HEK293 (cell line): ENCODE measurements around the gene INCA1.
A peak's percentile ranks its signal among the peaks of the same experiment; 100 is the strongest.

ENCODE experiments used
- REPIN1 ChIP-seq: fragments of 450-650 bp; formaldehyde crosslinking; IDR thresholded peaks from 2 replicates; pipeline ENCODE4 v1.5.1; 2017; ENCODE audit warnings: missing biosample characterization, missing genetic modification characterization, low read depth
- SP2 ChIP-seq: fragments of 450-650 bp; formaldehyde crosslinking; IDR thresholded peaks from 2 replicates; pipeline ENCODE4 v1.5.1; 2016; ENCODE audit warnings: missing biosample characterization, missing genetic modification characterization
- ZEB2 ChIP-seq: fragments of 450-650 bp; formaldehyde crosslinking; IDR thresholded peaks from 2 replicates; pipeline ENCODE4 v1.5.1; 2016; ENCODE audit warnings: missing biosample characterization, missing genetic modification characterization
- ZNF157 ChIP-seq: fragments of 450-650 bp; formaldehyde crosslinking; IDR thresholded peaks from 2 replicates; pipeline ENCODE4 v1.5.1; 2016; ENCODE audit warnings: missing biosample characterization, missing genetic modification characterization
- ZNF221 ChIP-seq: fragments of 450-650 bp; formaldehyde crosslinking; IDR thresholded peaks from 2 replicates; pipeline ENCODE4 v1.5.1; 2017; ENCODE audit warnings: missing biosample characterization, missing genetic modification characterization, borderline replicate concordance
- ZNF248 ChIP-seq: fragments of 450-650 bp; formaldehyde crosslinking; IDR thresholded peaks from 2 replicates; pipeline ENCODE4 v1.5.1; 2017; ENCODE audit warnings: missing biosample characterization, missing genetic modification characterization
- ZNF274 ChIP-seq, 2 experiments: fragments of 200-500 bp in 1 of 2; fragments of 450-650 bp in 1 of 2; sonication (Bioruptor generic) in 1 of 2; formaldehyde crosslinking in 1 of 2; IDR thresholded peaks; 2 replicates each; pipeline versions ENCODE4 v1.5.1 to v1.6.1; 2014 to 2016; ENCODE audit warnings: borderline replicate concordance in 1 of 2, inconsistent platforms in 1 of 2, low read length in 1 of 2, missing biosample characterization in 1 of 2, missing genetic modification characterization in 1 of 2
- ZNF558 ChIP-seq: fragments of 450-650 bp; formaldehyde crosslinking; IDR thresholded peaks from 2 replicates; pipeline ENCODE4 v1.5.1; 2016; ENCODE audit warnings: missing biosample characterization, missing genetic modification characterization
- ZNF624 ChIP-seq: fragments of 450-650 bp; formaldehyde crosslinking; IDR thresholded peaks from 2 replicates; pipeline ENCODE4 v1.5.1; 2017; ENCODE audit warnings: missing biosample characterization, missing genetic modification characterization
- ZNF626 ChIP-seq: fragments of 450-650 bp; sonication (Bioruptor Pico); formaldehyde crosslinking; IDR thresholded peaks from 2 replicates; pipeline ENCODE4 v1.5.1; 2018; ENCODE audit warnings: missing biosample characterization, missing genetic modification characterization, inconsistent platforms
- ZNF658 ChIP-seq: fragments of 450-650 bp; formaldehyde crosslinking; IDR thresholded peaks from 2 replicates; pipeline ENCODE4; 2016; ENCODE audit warnings: missing biosample characterization, missing genetic modification characterization
- ZNF660 ChIP-seq: fragments of 450-650 bp; IDR thresholded peaks from 2 replicates; pipeline ENCODE4 v1.5.1; 2018; ENCODE audit warnings: missing biosample characterization, mild to moderate bottlenecking, missing genetic modification characterization
- ZNF701 ChIP-seq: fragments of 450-650 bp; formaldehyde crosslinking; IDR thresholded peaks from 2 replicates; pipeline ENCODE4 v1.5.1; 2016; ENCODE audit warnings: missing biosample characterization, missing genetic modification characterization
- ZNF76 ChIP-seq: fragments of 450-650 bp; formaldehyde crosslinking; IDR thresholded peaks from 2 replicates; pipeline ENCODE4; 2016; ENCODE audit warnings: low read depth, missing biosample characterization, missing genetic modification characterization, borderline replicate concordance
- ZNF837 ChIP-seq: fragments of 450-650 bp; formaldehyde crosslinking; IDR thresholded peaks from 2 replicates; pipeline ENCODE4 v1.5.1; 2016; ENCODE audit warnings: missing biosample characterization, missing genetic modification characterization
- TF ChIP-seq, protein P1 (sequence below): fragments of 450-650 bp; formaldehyde crosslinking; IDR thresholded peaks from 2 replicates; pipeline ENCODE4 v1.5.1; 2016; ENCODE audit warnings: missing biosample characterization, missing genetic modification characterization, borderline replicate concordance
- TF ChIP-seq, protein P2 (sequence below): fragments of 450-650 bp; formaldehyde crosslinking; IDR thresholded peaks from 2 replicates; pipeline ENCODE4 v1.5.1; 2016; ENCODE audit warnings: missing biosample characterization, missing genetic modification characterization
- TF ChIP-seq, protein P3 (sequence below): fragments of 450-650 bp; formaldehyde crosslinking; IDR thresholded peaks from 2 replicates; pipeline ENCODE4 v1.5.1; 2016; ENCODE audit warnings: missing biosample characterization, missing genetic modification characterization
- TF ChIP-seq, protein P4 (sequence below): fragments of 450-650 bp; formaldehyde crosslinking; IDR thresholded peaks from 2 replicates; pipeline ENCODE4 v1.5.1; 2016; ENCODE audit warnings: missing biosample characterization, missing genetic modification characterization
- TF ChIP-seq, protein P5 (sequence below): fragments of 450-650 bp; formaldehyde crosslinking; IDR thresholded peaks from 2 replicates; pipeline ENCODE4 v1.5.1; 2017; ENCODE audit warnings: missing biosample characterization, missing genetic modification characterization

INCA1 gene

DNA sequence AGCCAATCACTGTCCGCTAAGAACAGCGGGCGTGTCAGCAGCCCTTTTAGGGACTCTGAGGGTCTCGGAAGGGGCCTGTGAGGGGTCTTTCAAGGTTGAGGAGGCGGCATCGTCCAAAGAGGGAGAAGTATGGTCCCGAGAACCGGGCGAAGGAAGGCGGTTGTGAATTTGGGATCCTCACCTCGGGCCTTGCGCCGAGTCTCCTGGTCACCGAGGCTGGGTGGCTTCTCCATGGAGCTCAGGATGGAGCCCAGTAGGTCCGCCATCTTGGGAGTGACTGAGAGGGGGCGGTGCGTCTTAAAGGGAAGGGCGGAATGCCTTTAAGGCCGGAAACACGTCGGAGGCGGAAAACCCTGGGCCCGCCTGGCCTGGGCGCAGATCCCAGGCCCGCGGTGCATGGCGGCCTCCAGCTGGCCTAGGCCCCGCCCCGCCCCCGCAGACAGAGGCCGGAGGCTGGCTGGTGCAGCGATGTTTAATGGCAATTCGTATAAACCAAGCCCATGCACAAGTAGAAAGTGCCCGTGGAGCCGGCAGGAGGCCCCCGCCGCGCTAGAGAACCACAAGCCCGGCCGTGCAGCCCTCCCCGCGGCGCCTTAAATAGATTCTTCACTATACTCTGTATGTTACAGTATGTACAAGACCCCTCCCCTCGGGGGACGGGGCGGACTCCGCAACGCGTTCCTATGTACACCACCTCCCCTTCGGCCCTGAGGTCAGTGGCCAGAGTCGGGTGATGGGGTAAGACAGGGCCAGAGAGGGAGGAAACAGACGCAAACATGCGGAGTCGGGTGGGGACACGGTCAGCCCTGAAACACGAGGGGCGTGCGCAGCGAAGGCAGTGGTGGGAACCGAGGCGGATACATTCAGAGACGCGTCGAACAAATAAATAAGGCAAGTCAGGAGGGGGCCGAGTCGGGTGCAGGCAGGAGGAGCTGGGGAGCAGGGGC, 29.5 kb downstream of the INCA1 start, which contains the start of gene SPAG7 (continued):
- TF ChIP-seq, protein P1, sequence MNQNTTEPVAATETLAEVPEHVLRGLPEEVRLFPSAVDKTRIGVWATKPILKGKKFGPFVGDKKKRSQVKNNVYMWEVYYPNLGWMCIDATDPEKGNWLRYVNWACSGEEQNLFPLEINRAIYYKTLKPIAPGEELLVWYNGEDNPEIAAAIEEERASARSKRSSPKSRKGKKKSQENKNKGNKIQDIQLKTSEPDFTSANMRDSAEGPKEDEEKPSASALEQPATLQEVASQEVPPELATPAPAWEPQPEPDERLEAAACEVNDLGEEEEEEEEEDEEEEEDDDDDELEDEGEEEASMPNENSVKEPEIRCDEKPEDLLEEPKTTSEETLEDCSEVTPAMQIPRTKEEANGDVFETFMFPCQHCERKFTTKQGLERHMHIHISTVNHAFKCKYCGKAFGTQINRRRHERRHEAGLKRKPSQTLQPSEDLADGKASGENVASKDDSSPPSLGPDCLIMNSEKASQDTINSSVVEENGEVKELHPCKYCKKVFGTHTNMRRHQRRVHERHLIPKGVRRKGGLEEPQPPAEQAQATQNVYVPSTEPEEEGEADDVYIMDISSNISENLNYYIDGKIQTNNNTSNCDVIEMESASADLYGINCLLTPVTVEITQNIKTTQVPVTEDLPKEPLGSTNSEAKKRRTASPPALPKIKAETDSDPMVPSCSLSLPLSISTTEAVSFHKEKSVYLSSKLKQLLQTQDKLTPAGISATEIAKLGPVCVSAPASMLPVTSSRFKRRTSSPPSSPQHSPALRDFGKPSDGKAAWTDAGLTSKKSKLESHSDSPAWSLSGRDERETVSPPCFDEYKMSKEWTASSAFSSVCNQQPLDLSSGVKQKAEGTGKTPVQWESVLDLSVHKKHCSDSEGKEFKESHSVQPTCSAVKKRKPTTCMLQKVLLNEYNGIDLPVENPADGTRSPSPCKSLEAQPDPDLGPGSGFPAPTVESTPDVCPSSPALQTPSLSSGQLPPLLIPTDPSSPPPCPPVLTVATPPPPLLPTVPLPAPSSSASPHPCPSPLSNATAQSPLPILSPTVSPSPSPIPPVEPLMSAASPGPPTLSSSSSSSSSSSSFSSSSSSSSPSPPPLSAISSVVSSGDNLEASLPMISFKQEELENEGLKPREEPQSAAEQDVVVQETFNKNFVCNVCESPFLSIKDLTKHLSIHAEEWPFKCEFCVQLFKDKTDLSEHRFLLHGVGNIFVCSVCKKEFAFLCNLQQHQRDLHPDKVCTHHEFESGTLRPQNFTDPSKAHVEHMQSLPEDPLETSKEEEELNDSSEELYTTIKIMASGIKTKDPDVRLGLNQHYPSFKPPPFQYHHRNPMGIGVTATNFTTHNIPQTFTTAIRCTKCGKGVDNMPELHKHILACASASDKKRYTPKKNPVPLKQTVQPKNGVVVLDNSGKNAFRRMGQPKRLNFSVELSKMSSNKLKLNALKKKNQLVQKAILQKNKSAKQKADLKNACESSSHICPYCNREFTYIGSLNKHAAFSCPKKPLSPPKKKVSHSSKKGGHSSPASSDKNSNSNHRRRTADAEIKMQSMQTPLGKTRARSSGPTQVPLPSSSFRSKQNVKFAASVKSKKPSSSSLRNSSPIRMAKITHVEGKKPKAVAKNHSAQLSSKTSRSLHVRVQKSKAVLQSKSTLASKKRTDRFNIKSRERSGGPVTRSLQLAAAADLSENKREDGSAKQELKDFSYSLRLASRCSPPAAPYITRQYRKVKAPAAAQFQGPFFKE (tag by site-specific recombination) = 0 out of 2 replicates have a peak, but pooled peaks have one; percentile 68
- TF ChIP-seq ZNF624 (tag by site-specific recombination) (no peak), REPIN1 (tag by site-specific recombination) (peak; percentile 41; the same call in 1 of the 2 replicates), ZNF837 (tag by site-specific recombination) (no peak), ZNF76 (tag by site-specific recombination) (peak; percentile 81; the same call in 1 of the 2 replicates), ZNF157 (tag by site-specific recombination) (no peak), ZNF626 (tag by site-specific recombination) (no peak), ZNF274 (IDR thresholded peaks at IDR 0.05; ENCODE audit: low read length) (no peak), ZNF274 (tag by site-specific recombination; IDR thresholded peaks at IDR 0.05; ENCODE audit: borderline replicate concordance) (no peak), SP2 (tag by site-specific recombination) (no peak), ZNF658 (no peak), ZNF701 (tag by site-specific recombination) (no peak), ZNF248 (tag by site-specific recombination) (no peak), ZNF660 (tag by site-specific recombination) (peak; percentile 96), ZNF558 (no peak), ZNF221 (no peak), ZEB2 (peak; percentile 42; the same call in 1 of the 2 replicates)
- TF ChIP-seq, protein P2, sequence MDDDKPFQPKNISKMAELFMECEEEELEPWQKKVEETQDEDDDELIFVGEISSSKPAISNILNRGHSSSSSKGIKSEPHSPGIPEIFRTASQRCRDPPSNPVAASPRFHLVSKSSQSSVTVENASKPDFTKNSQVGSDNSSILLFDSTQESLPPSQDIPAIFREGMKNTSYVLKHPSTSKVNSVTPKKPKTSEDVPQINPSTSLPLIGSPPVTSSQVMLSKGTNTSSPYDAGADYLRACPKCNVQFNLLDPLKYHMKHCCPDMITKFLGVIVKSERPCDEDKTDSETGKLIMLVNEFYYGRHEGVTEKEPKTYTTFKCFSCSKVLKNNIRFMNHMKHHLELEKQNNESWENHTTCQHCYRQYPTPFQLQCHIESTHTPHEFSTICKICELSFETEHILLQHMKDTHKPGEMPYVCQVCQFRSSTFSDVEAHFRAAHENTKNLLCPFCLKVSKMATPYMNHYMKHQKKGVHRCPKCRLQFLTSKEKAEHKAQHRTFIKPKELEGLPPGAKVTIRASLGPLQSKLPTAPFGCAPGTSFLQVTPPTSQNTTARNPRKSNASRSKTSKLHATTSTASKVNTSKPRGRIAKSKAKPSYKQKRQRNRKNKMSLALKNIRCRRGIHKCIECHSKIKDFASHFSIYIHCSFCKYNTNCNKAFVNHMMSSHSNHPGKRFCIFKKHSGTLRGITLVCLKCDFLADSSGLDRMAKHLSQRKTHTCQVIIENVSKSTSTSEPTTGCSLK = no peak
- TF ChIP-seq, protein P3, sequence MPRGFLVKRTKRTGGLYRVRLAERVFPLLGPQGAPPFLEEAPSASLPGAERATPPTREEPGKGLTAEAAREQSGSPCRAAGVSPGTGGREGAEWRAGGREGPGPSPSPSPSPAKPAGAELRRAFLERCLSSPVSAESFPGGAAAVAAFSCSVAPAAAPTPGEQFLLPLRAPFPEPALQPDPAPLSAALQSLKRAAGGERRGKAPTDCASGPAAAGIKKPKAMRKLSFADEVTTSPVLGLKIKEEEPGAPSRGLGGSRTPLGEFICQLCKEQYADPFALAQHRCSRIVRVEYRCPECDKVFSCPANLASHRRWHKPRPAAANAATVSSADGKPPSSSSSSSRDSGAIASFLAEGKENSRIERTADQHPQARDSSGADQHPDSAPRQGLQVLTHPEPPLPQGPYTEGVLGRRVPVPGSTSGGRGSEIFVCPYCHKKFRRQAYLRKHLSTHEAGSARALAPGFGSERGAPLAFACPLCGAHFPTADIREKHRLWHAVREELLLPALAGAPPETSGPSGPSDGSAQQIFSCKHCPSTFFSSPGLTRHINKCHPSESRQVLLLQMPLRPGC (tag by site-specific recombination) = no peak
- TF ChIP-seq, protein P4, sequence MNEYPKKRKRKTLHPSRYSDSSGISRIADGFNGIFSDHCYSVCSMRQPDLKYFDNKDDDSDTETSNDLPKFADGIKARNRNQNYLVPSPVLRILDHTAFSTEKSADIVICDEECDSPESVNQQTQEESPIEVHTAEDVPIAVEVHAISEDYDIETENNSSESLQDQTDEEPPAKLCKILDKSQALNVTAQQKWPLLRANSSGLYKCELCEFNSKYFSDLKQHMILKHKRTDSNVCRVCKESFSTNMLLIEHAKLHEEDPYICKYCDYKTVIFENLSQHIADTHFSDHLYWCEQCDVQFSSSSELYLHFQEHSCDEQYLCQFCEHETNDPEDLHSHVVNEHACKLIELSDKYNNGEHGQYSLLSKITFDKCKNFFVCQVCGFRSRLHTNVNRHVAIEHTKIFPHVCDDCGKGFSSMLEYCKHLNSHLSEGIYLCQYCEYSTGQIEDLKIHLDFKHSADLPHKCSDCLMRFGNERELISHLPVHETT (tag by site-specific recombination) = peak; percentile 75; the same call in 1 of the 2 replicates
- TF ChIP-seq, protein P5, sequence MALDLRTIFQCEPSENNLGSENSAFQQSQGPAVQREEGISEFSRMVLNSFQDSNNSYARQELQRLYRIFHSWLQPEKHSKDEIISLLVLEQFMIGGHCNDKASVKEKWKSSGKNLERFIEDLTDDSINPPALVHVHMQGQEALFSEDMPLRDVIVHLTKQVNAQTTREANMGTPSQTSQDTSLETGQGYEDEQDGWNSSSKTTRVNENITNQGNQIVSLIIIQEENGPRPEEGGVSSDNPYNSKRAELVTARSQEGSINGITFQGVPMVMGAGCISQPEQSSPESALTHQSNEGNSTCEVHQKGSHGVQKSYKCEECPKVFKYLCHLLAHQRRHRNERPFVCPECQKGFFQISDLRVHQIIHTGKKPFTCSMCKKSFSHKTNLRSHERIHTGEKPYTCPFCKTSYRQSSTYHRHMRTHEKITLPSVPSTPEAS = no peak
